CD4-positive, alpha-beta T cell treated with Interleukin-12 subunit alpha and Interleukin-12 subunit beta, for 1 hour (primary cell): ENCODE results near the gene RNF227.
A peak's percentile ranks its signal among the peaks of the same experiment; 100 is the strongest.

Experiments used
- DNase-seq: peaks from one replicate; pipeline ENCODE4 v3.0.0-alpha.2; 2020

Gene RNF227

DNA sequence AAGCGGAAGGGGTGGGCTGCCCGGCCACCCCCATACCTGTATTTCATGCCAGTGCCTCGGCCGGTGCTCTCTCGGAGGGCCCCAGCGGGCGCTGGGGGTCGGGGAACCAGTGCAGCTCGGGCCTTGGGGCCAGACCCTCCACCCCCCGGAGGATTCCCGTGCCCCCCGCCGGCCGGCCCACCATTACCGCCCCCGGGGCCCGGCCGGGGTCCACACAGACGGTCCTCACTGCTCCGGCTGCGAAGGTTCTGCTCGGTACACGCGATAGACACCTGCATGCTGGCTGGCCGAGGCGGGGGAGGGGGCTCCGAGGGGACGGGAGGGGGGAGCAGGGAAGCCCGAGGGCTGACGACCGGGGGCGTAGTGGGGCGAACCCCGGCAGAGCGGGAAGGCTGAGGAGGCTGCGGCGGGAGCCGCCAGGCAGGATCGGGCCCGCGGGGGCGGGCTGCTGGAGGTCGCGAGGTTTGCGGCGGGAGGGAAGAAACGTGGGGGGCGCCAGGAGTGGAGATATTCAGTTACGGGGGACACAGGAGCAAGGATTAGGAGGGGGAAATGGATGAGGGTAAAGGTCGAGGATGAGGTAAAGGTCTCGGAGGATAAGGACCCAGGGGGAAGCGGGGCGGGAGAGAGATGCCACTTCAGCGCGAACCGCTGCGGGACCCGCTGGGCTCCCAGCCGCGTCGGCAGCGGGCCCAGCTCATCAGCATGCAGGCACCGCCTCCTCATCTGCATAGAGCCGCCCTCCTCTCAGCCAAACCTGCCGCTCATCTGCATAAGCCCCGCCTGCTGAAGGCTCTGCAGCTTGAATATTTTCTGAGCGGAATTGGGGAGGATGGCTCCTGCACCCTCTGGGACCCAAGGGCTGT, 13.3 kb upstream of the RNF227 start, which contains the start of gene KCNAB3:
Gene KCNAB3 (minus strand): TSS at position 699 of the 866 bp plus-strand sequence. CDS start 421 bp downstream, at position 278.
- peak; percentile 67 for DNase-seq

DNA sequence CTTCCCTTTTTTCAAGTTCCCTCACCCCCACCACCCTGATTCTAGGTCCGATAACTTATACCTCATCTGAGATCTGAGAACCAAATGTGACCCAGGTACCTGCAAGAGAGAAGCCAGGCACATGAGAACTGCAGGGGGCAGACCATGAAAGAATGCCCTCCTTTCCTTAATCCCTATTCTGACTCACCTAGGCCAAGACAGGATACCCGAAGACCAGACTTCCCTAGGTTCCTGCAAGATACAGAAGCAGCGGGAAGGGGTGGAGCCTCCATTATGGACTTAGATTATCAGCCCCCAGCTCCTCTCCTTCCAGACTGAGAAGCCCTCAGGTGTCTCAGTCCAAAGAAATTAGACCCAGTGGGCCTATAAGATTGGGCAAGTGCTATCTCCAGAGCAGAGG, 11.5 kb upstream of the RNF227 start:
- DNase-seq: no peak

DNA sequence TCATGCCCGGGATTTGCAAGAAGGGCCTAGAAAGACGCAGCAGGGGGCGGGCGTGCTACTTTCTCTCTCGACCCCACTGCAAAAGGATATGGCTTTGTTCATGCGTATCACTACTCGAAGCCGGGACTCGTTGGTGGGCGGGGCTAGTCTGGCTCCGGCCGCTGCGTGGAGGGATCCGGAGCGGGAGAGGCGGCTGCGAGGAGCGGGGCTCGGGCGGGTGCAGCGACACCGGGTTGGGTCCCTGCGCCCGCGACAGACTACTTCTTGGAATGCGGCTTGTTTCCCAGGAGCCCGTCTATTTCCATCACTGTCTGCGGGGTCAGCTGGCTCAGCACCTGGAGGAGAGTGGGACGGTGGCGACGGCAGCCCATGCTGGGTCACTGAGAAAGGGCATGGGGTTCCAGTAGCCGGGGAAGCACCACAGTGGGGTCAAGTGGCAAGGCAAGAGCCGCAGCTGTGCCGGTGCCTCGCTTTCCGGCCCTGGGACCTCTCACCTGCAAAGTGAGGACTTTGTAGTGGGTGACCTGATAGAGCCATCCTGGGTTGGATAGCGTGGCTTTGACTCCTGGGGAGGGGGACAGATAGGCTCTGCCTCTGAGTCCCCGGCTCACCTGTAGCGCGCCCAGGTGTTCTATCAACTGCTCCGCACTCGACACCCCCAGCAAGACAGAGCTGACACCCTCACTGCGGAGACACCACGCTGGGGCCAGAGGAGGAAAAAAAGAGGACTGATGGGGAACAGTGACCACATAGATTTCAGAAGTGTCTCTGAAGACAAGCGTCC, 6.9 kb upstream of the RNF227 start:
- peak; percentile 87 for DNase-seq

DNA sequence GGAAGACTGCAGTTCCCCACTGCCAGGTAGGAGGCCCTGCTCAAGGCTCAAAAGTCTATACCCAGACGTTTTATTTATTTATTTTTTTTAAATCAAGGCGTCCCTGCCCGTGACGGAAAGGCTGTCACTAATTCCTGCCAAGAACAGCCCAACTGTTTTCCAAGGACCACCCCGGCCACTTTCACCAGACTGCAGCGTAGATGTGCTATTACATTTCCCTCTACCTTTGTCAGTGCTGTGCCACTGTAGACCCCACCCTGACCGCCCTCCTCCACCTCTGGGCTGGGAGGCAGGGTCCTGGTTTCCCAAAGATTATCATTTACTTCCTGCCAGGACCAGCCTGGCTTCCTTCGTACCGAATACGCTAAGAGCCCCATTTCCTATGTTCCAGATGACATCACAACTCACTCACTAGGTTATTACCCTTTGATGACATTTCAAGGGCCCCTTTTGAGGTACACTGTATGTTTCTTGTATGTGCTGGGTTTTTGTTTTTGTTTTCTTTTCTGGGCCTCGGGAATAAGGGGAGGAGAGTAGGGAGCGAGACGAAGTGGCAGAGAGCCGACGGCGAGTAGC, 6.3 kb upstream of the RNF227 start:
- no peak for DNase-seq

DNA sequence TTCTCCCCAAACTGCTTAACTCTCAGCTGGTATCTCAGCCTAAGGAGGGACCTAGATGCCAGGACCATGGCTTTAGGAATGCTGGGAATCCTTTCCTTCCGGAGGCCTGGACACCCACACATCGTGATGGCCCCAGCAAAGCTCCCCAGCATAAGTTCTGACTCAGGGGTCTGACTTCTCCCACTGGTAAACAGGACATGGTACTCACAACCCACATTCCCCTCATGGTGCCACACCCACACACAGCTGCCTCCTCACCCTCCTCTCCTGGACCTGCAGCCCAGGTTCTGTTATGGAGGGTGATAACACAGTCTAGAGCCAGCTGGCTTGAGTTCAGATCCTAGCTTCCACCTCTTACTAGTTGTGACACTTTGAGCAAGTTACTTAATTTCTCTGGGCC, 719 bp upstream of the RNF227 start:
- no peak for DNase-seq

DNA sequence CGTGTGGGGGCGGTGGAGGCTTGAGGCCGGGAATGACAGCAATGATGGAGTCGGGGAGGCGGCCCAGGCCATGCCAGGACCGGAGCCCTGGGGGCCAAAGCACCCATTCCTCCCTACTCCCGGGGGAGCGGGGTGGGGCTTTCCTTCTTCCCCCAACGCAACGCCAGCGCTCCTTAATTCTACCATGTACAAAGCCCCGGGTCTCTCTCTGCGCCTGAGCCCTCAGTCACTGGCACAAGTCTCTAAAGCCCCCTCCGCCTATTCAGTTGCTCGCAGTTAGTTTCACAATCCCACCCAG, 245 bp upstream of the RNF227 start:
- DNase-seq: no peak

DNA sequence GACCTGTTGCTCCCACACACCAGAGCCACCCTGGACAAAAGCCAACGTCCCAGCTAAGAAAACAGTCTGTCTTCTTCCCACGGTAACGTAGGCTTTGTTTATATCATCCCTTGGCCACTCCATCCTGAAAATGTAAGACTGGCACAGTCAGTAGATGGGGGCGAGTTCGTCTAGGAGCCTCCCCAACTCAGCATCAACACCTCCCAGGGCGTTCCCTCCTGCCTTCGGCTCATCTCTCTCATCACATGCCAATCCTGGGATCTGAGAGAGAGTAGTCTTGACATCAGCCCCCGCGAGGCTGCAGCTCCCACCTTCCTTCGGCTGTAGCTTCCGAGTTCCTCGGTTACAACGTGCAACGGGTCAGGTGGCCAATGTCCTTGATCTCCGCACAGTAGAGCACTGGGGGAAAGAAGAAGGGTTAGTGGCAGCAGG, 894 bp downstream of the RNF227 start:
- DNase-seq: peak; percentile 4

DNA sequence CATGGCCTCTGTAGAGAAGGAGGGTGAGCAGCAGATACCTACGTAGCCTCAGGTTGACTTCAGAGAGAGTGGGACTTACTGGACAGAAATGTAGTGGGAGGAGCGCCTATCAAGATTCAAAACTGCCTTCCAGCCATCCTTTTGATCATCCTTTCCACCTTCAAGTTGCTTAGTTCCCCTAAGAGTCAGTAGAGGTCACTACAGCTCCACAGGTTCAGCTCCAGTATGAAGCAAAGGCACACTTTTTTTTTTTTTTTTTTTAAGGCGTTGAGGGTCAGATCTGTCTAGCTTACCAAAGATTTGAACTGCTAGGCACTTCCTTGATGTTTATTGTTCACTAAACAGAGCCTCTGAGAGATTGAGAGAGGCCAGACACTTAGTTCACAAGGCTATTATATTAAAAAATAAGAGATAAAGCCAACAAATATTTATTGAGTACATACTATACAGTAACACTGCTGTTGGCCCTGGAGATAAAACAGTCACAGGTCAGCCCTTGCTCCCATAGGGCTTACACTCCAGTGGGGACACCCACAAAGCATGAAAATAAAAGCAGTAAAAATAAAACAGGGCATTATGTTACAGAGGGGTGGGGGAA, 3.1 kb downstream of the RNF227 start:
- DNase-seq: peak; percentile 83

DNA sequence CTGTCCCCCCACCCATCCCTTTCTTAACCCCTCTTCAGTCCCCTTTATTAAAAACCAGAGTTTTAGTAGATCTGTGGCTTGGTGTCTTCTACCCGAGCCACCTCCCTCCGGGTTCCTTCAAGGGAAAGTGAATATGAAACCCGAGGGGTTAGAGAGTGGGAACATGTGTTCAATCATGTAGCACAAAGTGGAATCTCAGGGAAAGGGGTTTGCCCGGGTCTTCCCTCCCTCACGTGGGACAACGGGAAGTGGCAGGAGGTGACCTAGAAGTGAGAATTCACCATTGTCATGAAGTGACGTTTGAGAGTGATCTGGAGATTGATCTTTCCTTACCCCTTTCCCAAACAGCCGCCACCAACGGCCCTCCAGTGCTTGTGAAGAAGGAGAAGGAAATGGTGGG, 5.0 kb downstream of the RNF227 start:
- DNase-seq: no peak

DNA sequence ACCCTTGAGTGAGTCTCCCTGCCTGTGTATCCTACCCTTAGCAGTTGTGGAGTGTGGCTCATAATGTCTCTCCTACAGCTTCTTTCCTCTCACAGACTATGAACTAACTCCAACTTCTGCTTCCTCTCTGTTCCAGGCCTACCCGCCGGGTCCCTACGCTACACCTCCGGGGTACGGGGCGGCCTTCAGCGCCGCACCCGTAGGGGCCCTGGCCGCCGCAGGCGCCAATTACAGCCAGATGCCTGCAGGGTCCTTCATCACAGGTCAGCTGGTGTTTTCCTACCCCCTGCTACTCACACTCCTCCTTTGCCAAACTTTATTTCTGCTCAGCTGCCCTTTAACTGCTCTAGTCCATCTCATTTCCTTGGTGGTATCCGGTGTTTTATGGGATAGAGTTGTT, 5.4 kb downstream of the RNF227 start:
- DNase-seq: no peak

DNA sequence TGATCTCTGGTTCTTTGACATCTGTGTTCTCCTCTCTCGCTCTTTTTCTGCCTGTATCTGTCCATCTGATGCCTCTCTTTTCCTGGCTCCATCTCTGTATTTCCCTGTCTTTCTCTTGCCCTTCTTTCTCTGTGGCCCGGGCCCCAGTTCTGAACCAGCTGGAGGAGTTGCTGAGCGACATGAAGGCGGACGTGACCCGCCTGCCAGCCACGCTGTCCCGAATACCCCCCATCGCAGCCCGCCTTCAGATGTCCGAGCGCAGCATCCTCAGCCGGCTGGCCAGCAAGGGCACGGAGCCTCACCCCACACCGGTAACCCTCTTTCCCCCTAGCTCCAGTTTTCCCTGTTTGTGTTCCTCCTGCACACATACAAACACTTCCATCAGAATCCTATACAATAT, 5.8 kb downstream of the RNF227 start:
- no peak for DNase-seq

DNA sequence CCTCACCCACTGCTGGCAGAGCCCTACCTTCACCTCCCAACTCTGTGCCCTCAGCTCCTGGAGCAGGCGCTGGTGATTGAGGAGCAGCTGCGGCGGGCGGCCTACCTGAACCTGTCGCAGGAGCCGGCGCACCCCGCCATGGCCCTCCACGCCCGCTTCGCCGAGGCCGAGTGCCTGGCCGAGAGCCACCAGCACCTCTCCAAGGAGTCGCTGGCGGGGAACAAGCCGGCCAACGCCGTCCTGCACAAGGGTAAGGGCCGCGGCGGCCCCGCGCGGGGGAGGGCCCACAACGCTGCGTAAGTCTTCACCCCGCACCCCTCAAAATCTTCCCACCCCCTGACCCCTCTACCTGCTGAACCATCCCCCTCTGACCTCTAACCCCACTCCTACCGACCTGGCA, 7.0 kb downstream of the RNF227 start:
- no peak for DNase-seq

DNA sequence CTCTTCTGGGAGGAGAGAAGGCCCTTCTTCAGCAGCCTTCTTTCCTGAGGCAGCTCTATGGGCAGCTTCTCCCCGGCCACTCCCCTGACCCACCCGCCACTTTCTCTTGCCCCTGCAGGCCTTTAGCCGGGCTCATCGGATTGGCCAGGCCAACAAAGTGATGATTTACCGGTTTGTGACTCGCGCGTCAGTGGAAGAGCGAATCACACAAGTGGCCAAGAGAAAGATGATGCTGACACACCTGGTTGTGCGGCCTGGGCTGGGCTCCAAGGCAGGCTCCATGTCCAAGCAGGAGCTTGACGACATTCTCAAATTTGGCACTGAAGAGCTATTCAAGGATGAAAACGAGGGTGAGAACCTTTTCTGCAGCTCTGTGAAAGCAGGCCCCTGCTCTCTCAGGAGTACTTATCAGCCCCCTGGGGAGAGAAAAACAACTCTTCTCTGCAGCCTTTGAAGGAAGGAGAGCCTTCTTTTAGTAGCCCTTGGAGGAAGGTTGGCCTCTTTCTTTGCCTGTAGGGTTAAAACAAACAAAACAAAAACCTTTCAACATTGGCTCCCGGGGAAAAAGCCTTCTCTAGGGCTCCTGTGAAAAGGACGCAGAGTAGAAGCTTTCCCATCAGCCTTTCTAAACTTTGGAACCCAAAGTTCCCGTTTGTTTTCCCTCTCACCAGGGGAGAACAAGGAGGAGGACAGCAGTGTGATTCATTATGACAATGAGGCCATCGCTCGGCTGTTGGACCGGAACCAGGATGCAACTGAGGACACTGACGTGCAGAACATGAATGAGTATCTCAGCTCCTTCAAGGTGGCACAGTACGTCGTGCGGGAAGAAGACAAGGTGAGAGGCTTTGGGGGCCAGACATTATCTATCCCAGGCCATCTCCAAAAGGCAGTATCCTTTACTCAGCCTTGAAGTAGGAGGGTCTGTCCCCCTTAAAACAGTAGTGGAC, 12.7 kb downstream of the RNF227 start:
- DNase-seq: no peak

DNA sequence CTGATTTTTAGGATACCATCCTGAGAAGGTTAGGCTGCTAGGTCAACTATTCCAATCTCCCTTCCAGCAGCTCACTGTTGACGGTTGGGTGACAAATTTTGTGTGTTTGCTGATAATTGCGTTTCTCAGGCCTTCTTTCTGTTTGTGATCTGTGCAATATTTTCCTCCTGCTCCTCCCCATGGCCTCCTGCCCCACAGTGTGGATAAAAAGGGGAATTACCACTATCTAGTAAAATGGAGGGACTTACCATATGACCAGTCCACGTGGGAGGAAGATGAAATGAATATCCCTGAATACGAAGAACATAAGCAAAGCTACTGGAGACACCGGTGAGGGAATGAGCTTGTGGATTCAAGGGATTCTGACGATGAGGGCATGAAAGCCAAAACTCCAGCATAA, 18.3 kb downstream of the RNF227 start:
- DNase-seq: peak; percentile 45

DNA sequence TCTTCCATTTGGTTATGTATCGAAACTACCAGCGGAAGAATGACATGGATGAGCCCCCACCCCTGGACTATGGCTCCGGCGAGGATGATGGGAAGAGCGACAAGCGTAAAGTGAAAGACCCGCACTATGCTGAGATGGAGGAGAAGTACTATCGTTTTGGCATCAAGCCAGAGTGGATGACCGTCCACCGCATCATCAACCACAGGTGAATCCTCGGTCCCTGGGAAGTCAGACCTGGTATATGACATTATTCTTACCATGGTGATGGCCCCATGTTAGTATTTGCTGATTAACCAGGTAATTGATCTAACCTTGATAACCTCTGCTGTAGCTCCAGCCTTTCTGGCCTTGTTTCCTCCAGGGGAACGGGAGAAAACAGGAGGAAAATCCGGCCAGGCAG, 19.0 kb downstream of the RNF227 start:
- DNase-seq: no peak

DNA sequence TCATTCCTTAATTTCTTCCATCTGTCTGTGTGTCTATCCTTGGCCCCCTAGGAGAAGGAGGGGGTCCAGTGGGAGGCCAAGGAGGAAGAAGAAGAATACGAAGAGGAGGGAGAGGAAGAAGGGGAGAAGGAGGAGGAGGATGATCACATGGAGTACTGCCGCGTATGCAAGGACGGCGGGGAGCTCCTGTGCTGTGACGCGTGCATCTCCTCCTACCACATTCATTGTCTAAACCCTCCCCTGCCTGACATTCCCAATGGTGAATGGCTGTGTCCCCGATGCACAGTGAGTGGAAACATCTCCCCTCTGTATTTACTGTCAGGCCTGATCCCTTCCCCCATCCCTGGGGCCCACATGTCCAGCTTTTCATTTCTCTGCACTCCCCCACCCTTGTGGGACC, 21.2 kb downstream of the RNF227 start:
- no peak for DNase-seq

DNA sequence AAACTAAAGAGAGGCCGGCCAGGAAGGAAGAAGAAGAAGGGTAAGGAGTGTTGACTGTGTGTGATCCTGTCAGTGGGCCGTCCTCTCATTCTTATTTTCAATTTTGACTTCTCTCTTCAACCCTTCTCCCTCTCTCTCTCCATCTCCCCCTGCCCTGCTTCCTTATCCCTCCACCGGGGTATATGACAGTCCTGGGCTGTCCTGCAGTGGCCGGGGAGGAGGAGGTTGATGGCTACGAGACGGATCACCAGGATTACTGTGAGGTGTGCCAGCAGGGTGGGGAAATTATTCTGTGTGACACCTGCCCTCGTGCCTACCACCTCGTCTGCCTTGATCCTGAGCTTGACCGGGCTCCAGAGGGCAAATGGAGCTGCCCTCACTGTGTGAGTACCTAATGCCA, 21.9 kb downstream of the RNF227 start:
- DNase-seq: no peak

DNA sequence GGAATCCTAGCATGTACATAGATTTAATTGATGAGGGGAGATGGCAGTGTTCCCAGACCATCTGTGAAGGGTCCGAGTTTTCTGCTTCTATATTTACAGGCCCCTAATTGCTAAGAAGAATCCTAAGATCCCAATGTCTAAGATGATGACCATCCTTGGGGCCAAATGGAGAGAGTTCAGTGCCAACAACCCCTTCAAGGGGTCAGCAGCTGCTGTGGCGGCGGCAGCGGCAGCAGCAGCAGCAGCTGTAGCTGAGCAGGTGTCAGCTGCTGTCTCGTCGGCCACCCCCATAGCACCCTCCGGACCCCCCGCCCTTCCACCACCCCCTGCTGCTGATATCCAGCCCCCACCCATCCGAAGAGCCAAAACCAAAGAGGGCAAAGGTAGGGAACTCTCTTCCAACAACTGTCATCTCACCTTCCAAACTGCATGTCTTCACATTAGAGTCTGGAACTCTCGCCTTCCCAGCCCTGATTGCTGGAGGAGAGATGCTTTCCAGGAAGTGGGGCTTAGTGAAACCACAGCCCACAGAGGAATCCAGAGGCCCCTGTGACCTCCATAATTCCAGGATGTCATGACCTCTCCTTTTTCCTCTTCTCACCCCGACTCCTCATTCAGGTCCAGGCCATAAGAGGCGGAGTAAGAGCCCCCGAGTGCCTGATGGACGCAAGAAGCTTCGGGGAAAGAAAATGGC, 22.8 kb downstream of the RNF227 start:
- DNase-seq: no peak

DNA sequence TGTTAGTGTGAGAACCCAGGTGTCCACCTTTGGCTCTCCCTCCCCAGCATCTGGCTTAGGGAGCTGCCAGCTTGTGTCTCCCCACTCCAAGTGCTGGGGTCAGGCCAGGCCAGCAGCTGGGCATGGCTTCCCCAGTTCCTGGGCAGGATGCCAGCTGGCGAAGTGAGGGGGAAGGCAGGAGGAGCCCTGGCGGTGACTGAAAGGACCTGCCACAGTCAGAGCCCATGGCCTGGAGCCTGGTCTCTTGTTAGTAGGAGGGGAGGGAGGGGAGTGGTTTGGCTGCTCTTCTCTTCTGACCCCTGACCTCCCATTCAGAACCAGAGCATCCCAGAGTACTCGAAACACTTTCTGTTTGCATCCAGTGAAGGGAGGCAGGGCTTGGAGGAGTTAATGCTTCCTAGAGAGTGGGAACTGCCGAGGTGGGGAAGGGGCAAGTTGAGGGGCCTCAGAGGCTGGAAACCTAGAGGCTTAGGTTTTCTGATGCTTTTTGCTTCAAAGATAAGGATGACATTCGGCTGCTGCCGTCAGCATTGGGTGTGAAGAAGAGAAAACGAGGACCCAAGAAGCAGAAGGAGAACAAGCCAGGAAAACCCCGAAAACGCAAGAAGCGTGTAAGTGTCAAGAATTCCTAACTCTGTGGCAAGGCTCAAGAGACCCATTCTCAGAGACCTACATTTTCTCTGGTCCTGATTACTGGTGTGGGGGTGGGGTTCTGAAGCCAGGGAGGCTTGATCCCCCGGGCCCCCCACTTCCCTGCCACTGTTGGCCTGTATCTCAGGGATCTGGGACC, 26.7 kb downstream of the RNF227 start:
- peak; percentile 51 for DNase-seq

DNA sequence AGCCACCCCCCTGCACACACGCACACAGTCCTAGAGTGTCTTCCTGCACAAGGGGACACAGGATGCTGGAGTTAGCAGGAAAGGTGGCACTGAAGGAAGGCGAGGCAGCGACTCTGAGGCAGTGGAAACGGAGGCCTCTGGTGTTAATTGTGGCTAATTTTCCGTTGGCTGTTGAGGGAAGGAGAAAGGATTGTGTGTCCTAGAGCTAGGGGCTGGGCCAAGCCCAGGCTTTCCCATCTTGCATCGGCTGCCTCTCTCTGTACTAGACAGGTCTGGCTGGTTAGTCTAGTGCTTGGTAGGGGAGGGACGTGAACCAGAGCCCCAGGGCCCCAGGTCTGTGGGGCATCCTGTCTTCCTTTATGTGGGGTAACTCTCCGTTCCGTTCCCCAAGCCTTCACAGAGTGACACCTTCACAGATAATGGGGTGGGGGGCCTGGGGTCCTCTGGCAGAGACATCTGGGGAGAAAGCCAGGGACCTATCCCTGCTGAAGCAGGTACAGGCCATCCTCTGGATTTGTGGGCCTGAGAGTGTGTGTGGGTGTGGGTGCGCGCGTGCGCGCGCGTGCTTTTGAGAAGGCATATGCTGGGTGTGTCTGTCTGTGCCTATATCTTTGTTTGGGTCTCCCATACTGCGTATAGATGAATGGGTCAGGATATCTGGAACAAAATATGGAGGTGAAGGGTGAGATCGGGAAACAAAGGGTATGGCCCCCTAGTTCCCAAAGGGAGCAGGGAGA, 27.7 kb downstream of the RNF227 start, which contains the start of gene CHD3:
Gene CHD3 (plus strand): TSS at position 606 of the 737 bp plus-strand sequence. CDS start 212 bp downstream, outside the sequence.
- peak; percentile 50 for DNase-seq
